Coronary artery (tissue), 2 donors: Measurements from ENCODE around the gene BTG3.

Experiments
- DNase-seq: peaks from one replicate; pipeline ENCODE4 v3.0.0-alpha.2; 2017; ENCODE audit warnings: low spot score
- H3K27ac ChIP-seq, 2 donors: fragments of 200-600 bp; sonication (generic); one replicate each; pipeline ENCODE4 v1.5.1; 2016 to 2019
- H3K4me3 ChIP-seq: fragments of 200-600 bp; sonication (generic); 2 replicates; pipeline ENCODE4 v1.5.1; 2016; ENCODE audit warnings: mild to moderate bottlenecking, moderate library complexity
- TF ChIP-seq, protein P1 (sequence below): fragments of 200-600 bp; sonication (generic); IDR thresholded peaks from one replicate; pipeline ENCODE4 v1.5.1; 2019; ENCODE audit warnings: antibody characterized with exemption

BTG3 gene, protein sequence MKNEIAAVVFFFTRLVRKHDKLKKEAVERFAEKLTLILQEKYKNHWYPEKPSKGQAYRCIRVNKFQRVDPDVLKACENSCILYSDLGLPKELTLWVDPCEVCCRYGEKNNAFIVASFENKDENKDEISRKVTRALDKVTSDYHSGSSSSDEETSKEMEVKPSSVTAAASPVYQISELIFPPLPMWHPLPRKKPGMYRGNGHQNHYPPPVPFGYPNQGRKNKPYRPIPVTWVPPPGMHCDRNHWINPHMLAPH

DNA sequence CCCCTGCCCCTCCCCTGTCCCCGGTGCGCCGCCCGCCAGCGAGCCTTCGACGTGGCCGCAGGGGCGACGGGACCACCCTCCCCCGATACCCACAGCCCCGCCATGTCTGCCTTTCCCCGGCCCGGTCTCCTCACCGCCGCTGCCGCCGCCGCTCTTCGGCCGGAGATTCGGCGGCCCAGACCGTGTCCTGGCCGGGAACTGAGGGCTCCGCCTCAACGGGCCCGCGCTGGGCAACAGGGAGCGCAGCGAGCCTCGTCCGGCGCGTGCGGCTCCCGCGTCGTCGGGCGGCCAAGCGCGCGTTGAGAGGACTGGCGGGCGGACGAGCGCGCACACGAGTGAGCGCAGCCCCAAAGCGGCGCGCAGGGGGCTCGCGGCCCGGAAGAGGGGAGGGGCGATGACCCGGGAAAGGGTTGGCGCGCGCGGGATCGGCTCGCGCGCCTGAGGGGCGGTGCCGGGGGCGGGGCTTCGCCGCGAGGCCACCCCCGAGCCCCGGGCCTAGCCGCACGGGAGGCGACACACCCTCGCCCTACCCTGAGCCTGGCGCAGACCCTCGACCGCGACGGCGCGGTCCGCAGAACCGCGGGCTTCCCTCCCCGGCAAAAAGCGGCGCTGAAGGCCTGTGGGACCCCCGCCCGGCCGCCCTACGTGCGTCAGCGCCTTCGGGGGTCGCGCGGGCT is at the start of gene BTG3:
Gene BTG3, minus strand, starts transcription at position 337 of the 677 bp plus-strand sequence. CDS start 3,757 bp downstream, outside the sequence.
- TF ChIP-seq, protein P1, sequence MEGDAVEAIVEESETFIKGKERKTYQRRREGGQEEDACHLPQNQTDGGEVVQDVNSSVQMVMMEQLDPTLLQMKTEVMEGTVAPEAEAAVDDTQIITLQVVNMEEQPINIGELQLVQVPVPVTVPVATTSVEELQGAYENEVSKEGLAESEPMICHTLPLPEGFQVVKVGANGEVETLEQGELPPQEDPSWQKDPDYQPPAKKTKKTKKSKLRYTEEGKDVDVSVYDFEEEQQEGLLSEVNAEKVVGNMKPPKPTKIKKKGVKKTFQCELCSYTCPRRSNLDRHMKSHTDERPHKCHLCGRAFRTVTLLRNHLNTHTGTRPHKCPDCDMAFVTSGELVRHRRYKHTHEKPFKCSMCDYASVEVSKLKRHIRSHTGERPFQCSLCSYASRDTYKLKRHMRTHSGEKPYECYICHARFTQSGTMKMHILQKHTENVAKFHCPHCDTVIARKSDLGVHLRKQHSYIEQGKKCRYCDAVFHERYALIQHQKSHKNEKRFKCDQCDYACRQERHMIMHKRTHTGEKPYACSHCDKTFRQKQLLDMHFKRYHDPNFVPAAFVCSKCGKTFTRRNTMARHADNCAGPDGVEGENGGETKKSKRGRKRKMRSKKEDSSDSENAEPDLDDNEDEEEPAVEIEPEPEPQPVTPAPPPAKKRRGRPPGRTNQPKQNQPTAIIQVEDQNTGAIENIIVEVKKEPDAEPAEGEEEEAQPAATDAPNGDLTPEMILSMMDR, result no peak
- DNase-seq, result peak; percentile 82
- H3K27ac ChIP-seq, result peak within 1 kb of the TSS; percentile 83 to 90
- H3K4me3 ChIP-seq, result peak within 1 kb of the TSS; percentile 83

DNA sequence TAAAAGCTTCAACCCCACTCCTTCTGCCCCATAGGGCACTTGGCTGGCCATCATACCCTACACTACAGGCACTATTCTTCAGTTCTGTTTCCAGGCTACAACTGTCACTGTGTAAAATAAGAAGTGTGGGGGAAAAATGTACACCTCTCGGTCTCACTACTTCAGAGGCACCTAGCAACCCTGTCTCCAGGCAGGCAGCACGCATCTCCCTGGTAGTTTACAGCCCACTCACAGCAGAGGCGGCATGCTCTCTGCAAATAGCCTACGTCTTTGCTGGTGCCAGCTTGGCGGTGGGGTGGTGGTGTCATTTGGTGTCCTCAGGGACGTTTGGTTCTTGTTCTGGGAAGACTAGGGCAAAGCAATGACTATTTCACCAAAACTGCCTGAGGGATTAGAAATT is 48.2 kb upstream of the BTG3 start:
- Histone ChIP-seq H3K4me3 (no peak overlapping the region), H3K27ac (no peak overlapping the region)
- DNase-seq, result no peak
- TF ChIP-seq, protein P1, result no peak

DNA sequence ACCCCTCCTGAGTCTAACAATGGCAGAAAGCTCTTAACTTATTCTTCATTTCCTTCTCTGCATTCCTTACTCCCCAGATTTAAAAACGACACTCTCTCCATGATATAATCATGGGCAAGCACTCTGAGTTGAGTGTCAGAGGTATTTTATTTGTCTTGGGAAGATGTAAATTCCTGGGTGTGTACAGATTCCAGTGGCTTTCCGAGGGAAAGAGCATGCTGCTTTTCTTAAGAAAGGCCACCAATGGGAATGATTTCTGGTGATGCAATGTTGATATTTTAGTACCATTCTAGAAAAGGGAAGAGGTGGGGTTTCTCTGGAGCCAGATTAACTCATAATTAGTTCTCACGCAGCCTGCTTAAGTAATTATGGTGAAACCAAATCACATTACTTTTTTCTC is 47.8 kb upstream of the BTG3 start:
- DNase-seq, result no peak
- H3K27ac ChIP-seq, result no peak overlapping the region
- TF ChIP-seq, protein P1, result no peak
- no peak overlapping the region for H3K4me3 ChIP-seq

DNA sequence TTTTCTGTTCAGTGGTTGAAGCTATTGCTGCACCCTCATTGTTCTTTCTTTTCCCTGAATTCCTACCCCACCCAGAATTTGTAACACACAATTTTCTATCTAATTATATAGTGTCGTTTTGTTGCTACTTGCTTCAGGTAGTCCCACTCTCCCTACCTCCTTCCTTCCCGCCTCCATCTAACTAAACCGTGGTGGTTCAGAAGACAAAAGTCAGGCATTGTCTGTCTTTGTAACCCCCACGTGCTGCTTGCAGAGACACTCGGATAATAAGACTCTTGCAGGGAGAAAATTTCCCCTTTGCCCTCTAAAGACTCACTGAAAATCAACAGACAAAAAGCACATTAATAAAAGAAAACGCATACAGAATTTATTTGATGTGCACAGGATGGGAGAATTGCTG is 46.2 kb upstream of the BTG3 start:
- DNase-seq, result no peak
- TF ChIP-seq, protein P1, result no peak
- Histone ChIP-seq H3K27ac (no peak overlapping the region), H3K4me3 (no peak overlapping the region)

DNA sequence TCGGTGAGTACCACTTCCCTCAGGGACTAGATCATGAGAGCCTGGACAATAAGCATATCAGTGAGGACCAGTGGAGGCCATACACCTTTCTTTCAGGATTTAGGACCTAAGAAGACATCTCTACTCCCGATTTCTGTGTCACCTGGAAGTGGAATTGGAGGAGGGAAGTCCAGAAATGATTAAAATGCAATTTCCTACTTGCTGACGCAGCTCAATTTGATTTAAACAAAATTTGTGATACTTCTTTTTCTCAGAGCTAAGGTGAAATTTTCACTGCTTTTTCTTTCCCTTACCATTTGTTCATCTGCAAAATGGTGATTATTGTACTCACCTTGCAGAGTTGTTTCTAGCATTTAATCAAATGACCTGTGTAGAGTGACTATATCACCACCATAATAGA is 38.8 kb upstream of the BTG3 start:
- no peak overlapping the region for H3K4me3 ChIP-seq
- TF ChIP-seq, protein P1, result no peak
- DNase-seq, result no peak
- H3K27ac ChIP-seq, result no peak overlapping the region

DNA sequence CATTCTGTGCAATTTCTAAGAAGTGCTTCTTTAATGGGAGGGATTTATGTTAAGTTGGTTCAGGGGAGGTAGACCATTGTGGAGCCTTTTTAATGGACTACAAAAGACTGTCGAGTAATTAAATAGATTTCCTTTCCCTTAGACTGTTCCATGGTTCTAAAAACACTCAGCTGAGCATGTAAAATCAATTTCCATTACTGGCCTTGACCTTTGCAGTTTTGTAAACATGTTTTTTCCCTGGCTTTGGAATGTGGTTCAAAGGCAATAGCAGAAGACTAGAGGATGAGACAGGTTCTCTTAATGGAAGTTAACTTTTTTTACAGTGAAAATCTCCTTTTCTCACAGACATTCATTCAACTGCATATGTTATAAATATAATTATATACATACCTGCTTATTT is 37.6 kb upstream of the BTG3 start:
- TF ChIP-seq, protein P1, result no peak
- H3K4me3 ChIP-seq, result no peak overlapping the region
- no peak for DNase-seq
- H3K27ac ChIP-seq, result no peak overlapping the region

DNA sequence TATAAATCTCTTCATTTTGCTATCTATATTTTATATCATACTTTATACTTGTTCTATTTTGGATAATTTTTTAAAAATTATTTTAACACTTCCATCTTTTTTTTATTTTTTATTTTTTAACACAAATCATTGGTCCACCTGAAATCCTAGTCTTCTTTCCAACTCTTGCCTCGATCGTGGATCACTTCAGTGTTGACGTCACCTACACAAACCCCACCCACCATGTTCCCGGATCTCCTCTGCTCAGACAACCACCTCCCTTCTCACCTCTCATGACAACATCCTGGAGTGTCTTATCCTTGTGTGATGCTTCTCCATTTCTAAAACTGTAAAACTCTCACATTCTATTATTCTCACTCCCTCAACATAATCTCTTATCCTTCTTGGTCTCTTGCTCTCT is 34.1 kb upstream of the BTG3 start:
- no peak for DNase-seq
- TF ChIP-seq, protein P1, result no peak
- Histone ChIP-seq H3K27ac (no peak overlapping the region), H3K4me3 (no peak overlapping the region)
